DOHH2 (cell line): ENCODE data around the gene IDUA.

Experiments used
- H3F3A ChIP-seq: fragments of 200-600 bp; sonication (generic), shearing (Covaris generic); 2 replicates; pipeline ENCODE4 v1.6.0; 2016; ENCODE audit warnings: antibody characterized with exemption, mild to moderate bottlenecking; ENCODE audit not compliant: control insufficient read depth, insufficient read depth
- H3K27ac ChIP-seq: fragments of 200-600 bp; sonication (generic); 2 replicates; pipeline ENCODE4 v1.5.1; 2014; ENCODE audit warnings: low read depth, mild to moderate bottlenecking, low read length, moderate library complexity
- H3K27me3 ChIP-seq: fragments of 200-600 bp; sonication (generic); 2 replicates; pipeline ENCODE4 v1.6.1; 2014; ENCODE audit warnings: mild to moderate bottlenecking, low read length, mixed read lengths; ENCODE audit not compliant: control insufficient read depth
- H3K36me3 ChIP-seq: fragments of 200-600 bp; sonication (generic); 2 replicates; pipeline ENCODE4 v1.6.1; 2014; ENCODE audit warnings: mild to moderate bottlenecking, low read length, moderate library complexity, mixed read lengths; ENCODE audit not compliant: control insufficient read depth
- H3K4me1 ChIP-seq: fragments of 200-600 bp; sonication (generic); 2 replicates; pipeline ENCODE4 v1.6.1; 2014; ENCODE audit warnings: mild to moderate bottlenecking, low read length, mixed read lengths; ENCODE audit not compliant: control insufficient read depth
- H3K4me2 ChIP-seq: fragments of 200-600 bp; sonication (generic); 2 replicates; pipeline ENCODE4 v1.6.0; 2014; ENCODE audit warnings: mild to moderate bottlenecking, low read length, moderate library complexity
- H3K4me3 ChIP-seq: fragments of 200-600 bp; sonication (generic); 2 replicates; pipeline ENCODE4 v1.5.1; 2014; ENCODE audit warnings: mild to moderate bottlenecking, low read length, mixed read lengths
- H3K79me2 ChIP-seq: fragments of 200-600 bp; sonication (generic); 2 replicates; pipeline ENCODE4 v1.6.1; 2014; ENCODE audit warnings: mild to moderate bottlenecking, low read length, mixed read lengths; ENCODE audit not compliant: control insufficient read depth
- H3K9me2 ChIP-seq: fragments of 200-600 bp; sonication (generic); replicated peaks from 2 replicates; pipeline ENCODE4 v1.6.1; 2014; ENCODE audit warnings: mild to moderate bottlenecking, low read length, mixed read lengths; ENCODE audit not compliant: control insufficient read depth
- H3K9me3 ChIP-seq: fragments of 200-600 bp; sonication (generic); 2 replicates; pipeline ENCODE4 v1.6.1; 2014; ENCODE audit warnings: antibody characterized with exemption, low read length, mixed read lengths; ENCODE audit not compliant: control insufficient read depth, insufficient read depth
- H4K20me1 ChIP-seq: fragments of 200-600 bp; sonication (generic); 2 replicates; pipeline ENCODE4 v1.6.0; 2014; ENCODE audit warnings: low read depth, mild to moderate bottlenecking, antibody characterized with exemption, low read length, moderate library complexity; ENCODE audit not compliant: control insufficient read depth, insufficient read depth
- EZH2phosphoT487 ChIP-seq: fragments of 200-600 bp; sonication (generic); IDR thresholded peaks from 2 replicates; pipeline ENCODE4 v1.6.1; 2017; ENCODE audit warnings: borderline replicate concordance, mild to moderate bottlenecking, antibody characterized with exemption, low read length, moderate library complexity, mixed read lengths
- TF ChIP-seq, protein P1 (sequence below): fragments of 200-600 bp; sonication (generic); IDR thresholded peaks from one replicate; pipeline ENCODE4 v1.5.1; 2014; ENCODE audit warnings: antibody characterized with exemption, mild to moderate bottlenecking, low read depth, low read length; ENCODE audit not compliant: poor library complexity, severe bottlenecking

IDUA gene

DNA sequence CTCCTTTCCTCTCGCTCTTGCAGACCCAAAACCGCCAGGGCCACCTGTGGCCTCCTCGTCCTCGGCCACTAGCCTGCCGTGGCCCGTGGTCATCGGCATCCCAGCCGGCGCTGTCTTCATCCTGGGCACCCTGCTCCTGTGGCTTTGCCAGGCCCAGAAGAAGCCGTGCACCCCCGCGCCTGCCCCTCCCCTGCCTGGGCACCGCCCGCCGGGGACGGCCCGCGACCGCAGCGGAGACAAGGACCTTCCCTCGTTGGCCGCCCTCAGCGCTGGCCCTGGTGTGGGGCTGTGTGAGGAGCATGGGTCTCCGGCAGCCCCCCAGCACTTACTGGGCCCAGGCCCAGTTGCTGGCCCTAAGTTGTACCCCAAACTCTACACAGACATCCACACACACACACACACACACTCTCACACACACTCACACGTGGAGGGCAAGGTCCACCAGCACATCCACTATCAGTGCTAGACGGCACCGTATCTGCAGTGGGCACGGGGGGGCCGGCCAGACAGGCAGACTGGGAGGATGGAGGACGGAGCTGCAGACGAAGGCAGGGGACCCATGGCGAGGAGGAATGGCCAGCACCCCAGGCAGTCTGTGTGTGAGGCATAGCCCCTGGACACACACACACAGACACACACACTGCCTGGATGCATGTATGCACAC lies 38.2 kb downstream of the IDUA start:
- Histone ChIP-seq H3K36me3 (no peaks in the 10 kb centered on the region), H3F3A (peaks cover 4% of the 10 kb centered on the region; the same call in 1 of the 2 replicates), H3K27me3 (no peaks in the 10 kb centered on the region), H3K79me2 (no peaks in the 10 kb centered on the region), H4K20me1 (no peaks in the 10 kb centered on the region), H3K4me3 (no peak overlapping the region), H3K4me1 (peaks cover 27% of the 10 kb centered on the region), H3K27ac (no peak overlapping the region), H3K9me3 (no peaks in the 10 kb centered on the region), H3K4me2 (no peak overlapping the region), H3K9me2 (no peaks in the 10 kb centered on the region)
- TF ChIP-seq EZH2phosphoT487 = no peak
- TF ChIP-seq, protein P1, sequence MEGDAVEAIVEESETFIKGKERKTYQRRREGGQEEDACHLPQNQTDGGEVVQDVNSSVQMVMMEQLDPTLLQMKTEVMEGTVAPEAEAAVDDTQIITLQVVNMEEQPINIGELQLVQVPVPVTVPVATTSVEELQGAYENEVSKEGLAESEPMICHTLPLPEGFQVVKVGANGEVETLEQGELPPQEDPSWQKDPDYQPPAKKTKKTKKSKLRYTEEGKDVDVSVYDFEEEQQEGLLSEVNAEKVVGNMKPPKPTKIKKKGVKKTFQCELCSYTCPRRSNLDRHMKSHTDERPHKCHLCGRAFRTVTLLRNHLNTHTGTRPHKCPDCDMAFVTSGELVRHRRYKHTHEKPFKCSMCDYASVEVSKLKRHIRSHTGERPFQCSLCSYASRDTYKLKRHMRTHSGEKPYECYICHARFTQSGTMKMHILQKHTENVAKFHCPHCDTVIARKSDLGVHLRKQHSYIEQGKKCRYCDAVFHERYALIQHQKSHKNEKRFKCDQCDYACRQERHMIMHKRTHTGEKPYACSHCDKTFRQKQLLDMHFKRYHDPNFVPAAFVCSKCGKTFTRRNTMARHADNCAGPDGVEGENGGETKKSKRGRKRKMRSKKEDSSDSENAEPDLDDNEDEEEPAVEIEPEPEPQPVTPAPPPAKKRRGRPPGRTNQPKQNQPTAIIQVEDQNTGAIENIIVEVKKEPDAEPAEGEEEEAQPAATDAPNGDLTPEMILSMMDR = no peak

DNA sequence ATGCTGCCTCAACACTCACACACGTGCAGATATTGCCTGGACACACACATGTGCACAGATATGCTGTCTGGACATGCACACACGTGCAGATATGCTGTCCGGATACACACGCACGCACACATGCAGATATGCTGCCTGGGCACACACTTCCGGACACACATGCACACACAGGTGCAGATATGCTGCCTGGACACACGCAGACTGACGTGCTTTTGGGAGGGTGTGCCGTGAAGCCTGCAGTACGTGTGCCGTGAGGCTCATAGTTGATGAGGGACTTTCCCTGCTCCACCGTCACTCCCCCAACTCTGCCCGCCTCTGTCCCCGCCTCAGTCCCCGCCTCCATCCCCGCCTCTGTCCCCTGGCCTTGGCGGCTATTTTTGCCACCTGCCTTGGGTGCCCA lies 39.3 kb downstream of the IDUA start:
- Histone ChIP-seq H3K27ac (no peak overlapping the region), H3K9me3 (no peaks in the 10 kb centered on the region), H3K9me2 (no peaks in the 10 kb centered on the region), H3K36me3 (no peaks in the 10 kb centered on the region), H3K4me1 (peaks cover 27% of the 10 kb centered on the region), H3K4me2 (peak overlapping the region; percentile 61), H3K4me3 (peak overlapping the region; percentile 43; the same call in 1 of the 2 replicates), H3K79me2 (no peaks in the 10 kb centered on the region), H3F3A (peaks cover 4% of the 10 kb centered on the region; the same call in 1 of the 2 replicates), H3K27me3 (no peaks in the 10 kb centered on the region), H4K20me1 (no peaks in the 10 kb centered on the region)
- TF ChIP-seq, protein P1 = no peak
- TF ChIP-seq EZH2phosphoT487 = no peak

DNA sequence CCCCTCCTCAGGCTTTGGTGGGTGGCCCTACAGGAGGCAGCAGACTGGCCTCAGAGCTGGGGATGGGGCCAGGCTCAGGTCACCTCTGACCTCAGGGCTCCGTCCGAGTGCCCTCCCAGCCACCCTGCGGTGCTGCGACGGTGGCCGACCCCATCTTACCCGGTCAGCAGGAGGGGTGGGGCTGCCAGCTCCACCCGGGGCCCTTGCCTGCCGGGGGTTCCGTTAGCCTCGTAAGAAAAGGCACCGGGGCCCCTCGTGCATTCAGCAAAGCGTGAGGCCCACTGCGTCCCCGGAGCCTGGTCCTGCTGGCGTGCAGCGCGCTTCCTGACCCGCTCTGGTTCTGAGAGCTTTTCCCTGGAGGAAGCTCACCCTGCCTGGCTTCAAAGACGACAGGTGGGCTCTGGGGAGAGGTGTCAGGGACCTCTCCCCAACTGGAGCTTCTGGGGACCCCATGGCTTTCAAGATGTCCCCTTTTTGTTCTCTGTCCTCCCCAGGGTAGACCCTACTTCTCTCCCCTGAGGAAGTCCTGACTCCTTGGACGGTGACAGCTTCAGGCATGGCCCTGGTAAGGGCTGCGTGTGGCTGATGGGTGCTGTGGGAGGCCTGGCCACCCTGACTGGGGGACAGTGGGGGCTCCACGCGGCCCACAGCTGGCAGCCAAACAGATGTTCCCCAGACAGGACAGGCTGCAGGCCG lies 40.5 kb downstream of the IDUA start:
- no peak overlapping the region for H3K4me2 ChIP-seq
- no peak overlapping the region for H3K4me3 ChIP-seq
- H3K27ac ChIP-seq = no peak overlapping the region
- no peaks in the 10 kb centered on the region for H3K36me3 ChIP-seq
- TF ChIP-seq, protein P1 = no peak
- TF ChIP-seq EZH2phosphoT487 = no peak
- no peaks in the 10 kb centered on the region for H3K9me2 ChIP-seq
- no peaks in the 10 kb centered on the region for H3K27me3 ChIP-seq
- H3K4me1 ChIP-seq = peaks cover 16% of the 10 kb centered on the region
- H3F3A ChIP-seq = peaks cover 4% of the 10 kb centered on the region; the same call in 1 of the 2 replicates
- no peaks in the 10 kb centered on the region for H3K9me3 ChIP-seq
- no peaks in the 10 kb centered on the region for H3K79me2 ChIP-seq
- H4K20me1 ChIP-seq = no peaks in the 10 kb centered on the region
